NCI-H2196 treated with DMSO at 0.1 percent for 48 hours (cell line): ENCODE measurements around the gene RPGRIP1L.

Source experiments
- DNase-seq: peaks from one replicate; lab custom pipeline; 2025; ENCODE audit not compliant: unreplicated experiment; lab: John Stamatoyannopoulos, UW

Gene RPGRIP1L

DNA sequence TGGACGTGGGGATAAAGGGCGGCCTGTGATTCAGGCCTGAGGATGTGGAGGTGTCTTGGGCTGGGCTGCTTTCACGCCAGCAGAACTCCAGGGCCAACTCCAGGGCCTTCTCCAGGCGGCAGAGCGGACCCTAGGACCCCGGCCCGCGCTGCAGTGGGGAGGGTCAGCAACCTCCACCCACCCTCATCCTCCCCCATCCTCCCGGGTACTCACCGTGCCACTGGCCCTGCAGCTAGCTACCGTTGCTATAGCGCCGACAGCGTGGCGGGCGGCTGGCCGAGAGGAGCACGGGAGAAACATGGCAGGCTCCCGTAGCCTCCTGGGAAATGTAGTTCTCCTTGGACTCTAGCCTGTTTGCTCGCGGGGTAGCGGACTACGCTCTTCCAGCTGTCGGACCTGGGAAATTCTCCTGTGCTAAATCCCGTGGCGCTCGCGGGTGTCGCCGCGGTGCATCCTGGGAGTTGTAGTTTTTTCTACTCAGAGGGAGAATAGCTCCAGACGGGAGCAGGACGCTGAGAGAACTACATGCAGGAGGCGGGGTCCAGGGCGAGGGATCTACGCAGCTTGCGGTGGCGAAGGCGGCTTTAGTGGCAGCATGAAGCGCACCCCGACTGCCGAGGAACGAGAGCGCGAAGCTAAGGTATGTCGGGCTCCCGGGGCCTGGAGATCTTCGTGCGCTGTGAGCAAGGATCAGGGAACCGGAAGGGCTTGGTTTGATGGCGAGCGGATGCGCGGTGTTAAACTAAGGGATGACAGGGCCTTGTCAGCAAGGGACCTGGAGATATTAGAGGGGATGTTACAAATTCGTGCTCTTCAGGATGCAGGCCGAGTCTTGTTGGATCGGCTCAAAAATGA is at the start of gene RPGRIP1L, which contains the start of gene FTO:
RPGRIP1L (minus strand) TSS at position 270 of the 855 bp plus-strand sequence. CDS start 3,136 bp downstream, outside the sequence.
FTO (plus strand) TSS at position 567 of the 855 bp plus-strand sequence.
- DNase-seq = peak; percentile 88

GRCh38 chr16:53753431-53753830 is 49.8 kb upstream of the RPGRIP1L start:
- DNase-seq = no peak

DNA sequence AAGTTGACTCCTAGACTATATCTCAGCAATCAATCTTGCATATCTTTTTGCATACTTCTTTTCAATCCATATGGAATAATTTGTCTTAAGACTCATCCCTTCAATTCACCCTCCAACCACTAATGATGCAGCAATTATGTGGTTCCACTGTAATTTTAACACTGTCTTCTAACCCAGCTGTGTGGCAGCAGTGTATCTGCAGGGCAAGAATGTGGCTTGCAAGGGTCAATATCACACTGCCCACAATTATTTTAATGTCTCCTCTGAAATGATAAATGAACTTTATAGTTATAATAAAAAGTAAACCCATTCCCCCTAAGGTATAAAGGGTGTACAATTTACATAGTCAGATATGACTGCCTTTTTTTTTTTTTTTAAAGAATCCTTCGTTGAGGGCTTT is 48.9 kb upstream of the RPGRIP1L start:
- no peak for DNase-seq

DNA sequence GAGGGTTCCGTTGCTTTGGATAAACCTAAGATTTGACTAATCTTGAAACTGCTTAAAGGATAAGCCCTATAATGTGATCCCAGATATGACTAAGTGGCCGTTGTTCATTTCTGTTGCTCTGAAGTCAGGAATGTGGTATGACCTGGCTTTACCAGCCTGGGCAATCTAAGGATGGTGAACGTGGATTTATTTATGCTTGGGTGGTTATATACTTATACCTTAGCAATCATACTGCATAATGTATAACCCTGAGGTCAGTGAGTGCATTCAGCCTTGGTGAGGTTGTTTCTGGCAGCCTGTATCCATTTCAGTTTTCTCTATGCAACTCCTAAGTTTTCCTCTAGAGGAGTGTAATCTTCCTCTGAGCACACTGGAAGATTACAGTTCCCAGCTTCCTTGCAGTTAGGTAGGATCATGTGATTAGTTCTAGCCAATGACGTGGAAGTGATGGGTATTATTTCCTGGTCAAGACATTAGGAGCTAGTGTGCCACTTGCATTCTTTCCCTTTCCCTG is 42.2 kb upstream of the RPGRIP1L start:
- DNase-seq = no peak

DNA sequence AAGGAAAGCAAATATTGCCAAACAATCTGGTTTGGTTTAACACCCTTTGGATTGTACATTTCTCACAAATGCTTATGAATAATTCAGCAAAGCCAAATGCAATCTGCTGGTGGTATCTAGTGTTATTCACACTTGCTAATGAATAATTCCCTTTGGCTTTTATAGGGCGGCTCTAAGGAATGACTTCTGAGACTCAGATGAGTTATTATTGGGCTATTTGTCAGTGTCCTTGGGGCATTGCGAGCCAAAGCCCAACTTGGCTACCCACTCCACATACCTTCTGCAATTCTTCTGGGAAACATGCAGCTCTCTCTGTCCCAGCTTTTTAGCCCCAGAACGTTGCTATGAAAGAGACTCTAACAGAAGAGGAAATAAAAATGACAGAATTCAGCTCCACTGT is 41.4 kb upstream of the RPGRIP1L start:
- DNase-seq = no peak

DNA sequence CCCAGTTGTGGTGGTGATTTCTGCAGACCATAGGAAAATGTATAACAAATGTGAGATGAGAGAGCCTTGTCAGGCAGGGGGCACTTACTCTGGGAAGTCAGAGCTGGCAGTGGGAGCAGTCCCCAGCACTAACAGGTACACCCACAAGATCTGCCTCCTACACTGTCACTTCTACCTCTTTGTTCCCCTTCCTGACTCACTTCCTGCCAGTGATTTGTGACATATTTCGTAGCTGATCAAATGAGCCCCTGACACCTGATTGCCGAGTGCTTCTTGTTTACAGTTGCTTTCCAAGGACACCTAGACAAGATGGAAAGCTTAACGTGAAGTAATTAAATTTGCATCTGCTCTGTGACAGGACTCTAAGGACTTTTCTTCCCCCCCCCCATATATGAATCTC is 40.8 kb upstream of the RPGRIP1L start:
- DNase-seq = no peak

- DNase-seq = no peak
Measured at GRCh38 chr16:53743149-53743566, 39.5 kb upstream of the RPGRIP1L start.

- no peak for DNase-seq
Measured at GRCh38 chr16:53741546-53741945, 37.9 kb upstream of the RPGRIP1L start.

GRCh38 chr16:53740933-53741531 is 37.4 kb upstream of the RPGRIP1L start:
- DNase-seq = no peak

- no peak for DNase-seq
Measured at GRCh38 chr16:53740476-53740875, 36.8 kb upstream of the RPGRIP1L start.

DNA sequence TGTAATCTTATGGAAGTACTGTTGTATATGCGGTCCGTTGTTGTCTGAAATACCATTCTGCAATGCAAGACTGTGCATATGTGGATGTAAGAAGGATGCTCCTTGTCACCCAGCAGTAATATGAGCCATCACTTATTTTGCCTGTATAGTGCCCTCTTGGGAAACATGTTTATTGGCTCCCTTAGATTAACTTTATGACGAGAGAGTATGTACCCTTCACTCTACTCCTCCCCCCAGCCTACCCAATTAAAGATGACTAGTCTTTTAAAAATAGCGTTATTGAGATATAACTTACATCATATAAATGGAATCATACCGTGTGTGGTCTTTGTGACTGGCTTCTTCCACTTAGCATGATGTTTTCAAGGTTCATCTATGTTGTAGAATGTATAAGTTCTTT is 33.9 kb upstream of the RPGRIP1L start:
- DNase-seq = no peak

- no peak for DNase-seq
Measured at GRCh38 chr16:53736297-53736696, 32.6 kb upstream of the RPGRIP1L start.

DNA sequence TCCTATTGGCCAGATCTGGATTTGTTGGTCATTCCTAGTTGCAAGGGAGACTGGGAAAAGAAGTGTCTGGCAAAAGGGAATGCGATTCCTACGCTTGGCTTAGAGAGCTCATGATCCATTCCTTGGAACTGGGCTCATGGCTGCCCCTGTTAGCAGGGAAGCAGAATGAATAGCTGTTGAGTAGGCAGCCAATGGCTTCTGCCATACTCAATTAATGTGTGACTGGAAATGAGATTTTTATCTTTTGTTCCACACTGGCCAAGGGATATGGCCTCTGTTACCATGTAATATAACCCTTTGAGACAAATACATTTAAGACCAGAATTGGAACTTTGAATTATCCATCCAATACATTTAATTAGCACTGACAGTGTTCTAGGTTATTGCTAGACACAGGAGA is 31.2 kb upstream of the RPGRIP1L start:
- DNase-seq = no peak

DNA sequence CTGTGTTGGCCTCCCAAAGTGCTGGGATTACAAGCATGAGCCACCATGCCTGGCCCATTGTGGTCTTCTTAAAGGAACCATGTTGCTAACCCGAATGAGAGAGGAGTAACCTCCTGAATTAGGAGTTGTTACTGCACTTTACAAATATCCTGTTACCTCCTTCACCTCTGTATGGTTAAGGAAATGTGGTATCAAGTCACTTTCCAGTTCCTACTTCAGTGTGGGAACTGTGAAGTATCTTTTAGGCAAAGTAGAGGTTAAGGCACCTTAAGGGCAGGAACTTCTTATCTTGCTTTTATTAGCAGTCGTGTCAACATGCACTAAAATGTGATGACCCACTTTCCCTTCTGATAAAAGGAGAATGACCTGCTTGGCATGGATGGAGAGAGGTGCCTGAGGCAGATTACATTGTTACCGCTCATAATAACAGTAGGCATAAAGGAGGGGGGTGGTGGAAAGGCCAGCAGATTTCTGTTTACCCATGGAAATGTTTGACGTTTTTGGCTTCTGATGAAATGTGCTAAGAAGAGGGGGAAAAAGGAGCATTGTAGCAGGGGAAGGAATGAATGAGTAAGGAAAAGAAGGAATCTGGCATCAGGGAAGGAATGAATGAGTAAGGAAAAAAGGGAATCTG is 28.8 kb upstream of the RPGRIP1L start:
- DNase-seq = peak; percentile 12

GRCh38 chr16:53730693-53731092 is 27.0 kb upstream of the RPGRIP1L start:
- no peak for DNase-seq

GRCh38 chr16:53726625-53727024 is 23.0 kb upstream of the RPGRIP1L start:
- DNase-seq = no peak

GRCh38 chr16:53721017-53721416 is 17.4 kb upstream of the RPGRIP1L start:
- DNase-seq = no peak

DNA sequence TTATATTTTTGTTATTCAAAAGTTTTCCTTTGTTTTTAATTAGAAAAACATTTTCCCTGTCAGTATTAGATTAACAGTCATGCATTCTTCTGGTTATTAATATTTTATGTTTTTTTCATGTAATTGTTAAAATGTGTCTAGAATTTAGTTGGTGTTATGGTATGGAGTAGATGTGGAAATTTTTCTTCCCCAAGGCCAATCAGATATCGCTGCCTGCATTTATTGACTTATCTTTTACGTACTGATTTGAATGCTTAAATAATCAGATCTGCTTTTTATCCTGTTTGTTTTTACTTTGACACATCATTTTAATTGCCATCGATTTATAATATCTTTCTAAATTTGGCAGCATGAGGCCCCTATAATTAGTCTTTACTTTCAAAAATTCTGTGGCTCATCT is 13.9 kb upstream of the RPGRIP1L start:
- DNase-seq = no peak

DNA sequence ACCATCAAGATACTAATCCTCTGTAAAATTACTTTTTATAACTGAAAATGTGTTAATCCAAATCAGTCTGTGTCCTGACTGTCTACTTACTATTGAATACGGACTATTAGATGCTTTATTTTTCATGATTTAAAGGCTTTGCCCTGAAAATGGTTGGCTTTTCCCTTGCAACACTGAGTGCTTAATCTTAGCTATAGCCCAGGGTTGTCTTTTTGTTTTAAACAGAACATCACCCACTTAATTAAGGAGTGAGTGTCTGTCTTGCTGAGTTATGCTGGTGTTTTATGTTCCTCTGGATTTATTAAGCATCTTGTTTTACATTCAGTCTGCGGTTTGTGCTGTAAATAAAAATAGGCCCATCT is 11.3 kb upstream of the RPGRIP1L start:
- DNase-seq = no peak

GRCh38 chr16:53714205-53715022 is 10.8 kb upstream of the RPGRIP1L start:
- no peak for DNase-seq
